Measurements from ENCODE around the gene CALR3. TPM values are rescaled to one million over a fixed set of nuclear protein-coding genes. Genes with fewer than 3 reads are reported as not detected.
"Not testable (repeated sequence)": the region's sequence is repeated elsewhere in the genome, so short reads cannot be mapped to it uniquely, and the experiment has no call there.

Gene CALR3, protein sequence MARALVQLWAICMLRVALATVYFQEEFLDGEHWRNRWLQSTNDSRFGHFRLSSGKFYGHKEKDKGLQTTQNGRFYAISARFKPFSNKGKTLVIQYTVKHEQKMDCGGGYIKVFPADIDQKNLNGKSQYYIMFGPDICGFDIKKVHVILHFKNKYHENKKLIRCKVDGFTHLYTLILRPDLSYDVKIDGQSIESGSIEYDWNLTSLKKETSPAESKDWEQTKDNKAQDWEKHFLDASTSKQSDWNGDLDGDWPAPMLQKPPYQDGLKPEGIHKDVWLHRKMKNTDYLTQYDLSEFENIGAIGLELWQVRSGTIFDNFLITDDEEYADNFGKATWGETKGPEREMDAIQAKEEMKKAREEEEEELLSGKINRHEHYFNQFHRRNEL
- total RNA-seq (2014; rRNA removed; shearing (Covaris generic); ENCODE audit: low replicate concordance): 0.71 TPM in 1 of 2 replicates, not detected in the other

DNA sequence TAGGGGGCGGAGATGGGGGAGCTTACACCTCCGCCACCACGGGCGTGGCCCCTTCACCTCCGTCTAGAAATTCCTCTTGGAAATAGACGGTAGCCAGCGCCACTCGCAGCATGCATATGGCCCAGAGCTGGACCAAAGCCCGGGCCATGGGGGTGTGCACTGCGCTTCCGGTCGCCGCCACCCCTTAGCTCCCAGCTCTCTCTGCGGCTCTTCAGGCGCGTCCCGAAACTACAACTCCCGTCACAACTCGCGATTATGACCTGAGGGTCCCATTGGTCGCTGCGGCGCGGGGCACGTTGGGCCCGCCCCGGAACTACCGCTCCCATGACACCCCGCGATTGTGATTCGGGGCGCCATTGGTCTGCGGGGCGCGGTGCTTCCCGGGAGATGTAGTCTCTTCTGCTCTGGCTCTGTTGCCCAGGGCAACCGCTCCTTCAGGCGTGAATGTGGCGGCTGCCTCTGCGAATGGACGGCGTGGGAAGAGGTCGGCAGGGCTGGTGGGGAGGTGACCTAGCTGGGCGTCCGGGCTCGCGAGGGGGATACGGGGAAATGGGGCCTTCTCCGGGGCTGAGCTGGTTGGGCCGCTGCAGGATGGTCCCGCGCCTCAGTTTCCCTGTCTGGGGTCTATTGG, at the start of gene CALR3, which contains the start of gene C19orf44:
Gene CALR3, minus strand, starts transcription at position 186 of the 631 bp plus-strand sequence. Its CDS starts 38 bp downstream, at position 148.
Gene C19orf44, plus strand, starts transcription at position 413 of the 631 bp plus-strand sequence. CDS start 4,399 bp downstream, outside the sequence.
- Histone ChIP-seq H3K9ac (ENCODE audit: low read length) (peak within 1 kb of the TSS; percentile 67), H3K27ac (ENCODE audit: low read length) (no peak within 1 kb of the TSS; the same call in 1 of the 2 replicates), H3K4me3 (ENCODE audit: low read length) (peak within 1 kb of the TSS; percentile 66), H3K9me2 (replicated peaks; ENCODE audit: insufficient read depth, low read length) (no peaks in the 10 kb centered on the region), H3K4me1 (ENCODE audit: low read length) (peaks cover 21% of the 10 kb centered on the region), H3K36me3 (ENCODE audit: insufficient read depth, low read length) (peaks cover 5% of the 10 kb centered on the region; the same call in 1 of the 2 replicates), H3K79me2 (ENCODE audit: low read length) (peaks cover 31% of the 10 kb centered on the region), H3K9me3 (ENCODE audit: low read length) (no peaks in the 10 kb centered on the region), H4K20me1 (ENCODE audit: insufficient read depth, low read depth, low read length) (no peaks in the 10 kb centered on the region), H3K27me3 (ENCODE audit: low read length) (no peaks in the 10 kb centered on the region), H2AFZ (ENCODE audit: low read length) (peak within 1 kb of the TSS; percentile 75), H3K4me2 (ENCODE audit: low read depth, low read length, poor library complexity, severe bottlenecking) (peak within 1 kb of the TSS; percentile 61)
- peak; percentile 99 for DNase-seq

DNA sequence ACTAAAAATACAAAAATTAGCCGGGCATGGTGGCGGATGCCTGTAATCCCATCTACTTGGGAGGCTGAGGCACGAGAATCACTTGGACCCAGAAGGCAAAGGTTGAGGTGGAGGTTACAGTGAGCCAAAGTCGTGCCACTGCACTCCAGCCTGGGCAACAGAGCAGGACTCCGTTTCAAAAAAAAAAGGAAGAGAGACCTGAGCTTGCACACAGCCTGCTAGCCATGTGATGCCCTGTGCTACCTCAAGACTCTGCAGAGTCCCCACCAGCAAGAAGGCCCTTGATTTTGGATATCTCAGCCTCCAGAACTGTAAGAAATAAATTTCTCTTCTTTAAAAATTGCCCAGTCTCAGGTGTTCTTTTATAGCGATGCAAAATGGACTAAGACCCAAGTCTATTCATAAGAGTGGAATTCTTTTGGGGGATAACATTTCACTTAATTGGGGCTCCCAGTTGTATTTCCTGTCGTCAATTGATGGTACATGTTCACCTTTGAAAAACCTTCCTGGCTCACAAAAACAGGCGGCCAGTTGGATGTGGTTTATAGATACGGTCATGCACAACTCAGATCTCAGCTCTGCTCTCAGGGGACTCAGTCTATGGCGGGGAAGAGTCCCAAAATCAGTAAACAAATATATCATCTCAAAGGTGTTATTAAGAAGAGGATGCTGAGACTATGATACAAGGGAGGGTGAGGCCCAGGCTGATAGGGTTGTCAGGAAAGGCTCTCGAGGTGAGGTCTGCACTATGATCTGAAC, 48.7 kb upstream of the CALR3 start:
- peak overlapping the region; percentile 87 for H3K27ac ChIP-seq (ENCODE audit: low read length)
- H2AFZ ChIP-seq (ENCODE audit: low read length): no peak overlapping the region
- H3K9ac ChIP-seq (ENCODE audit: low read length): peak overlapping the region; percentile 39
- H4K20me1 ChIP-seq (ENCODE audit: insufficient read depth, low read depth, low read length): peaks cover 19% of the 10 kb centered on the region
- H3K36me3 ChIP-seq (ENCODE audit: insufficient read depth, low read length): peaks cover 11% of the 10 kb centered on the region
- no peaks in the 10 kb centered on the region for H3K27me3 ChIP-seq (ENCODE audit: low read length)
- DNase-seq: peak; percentile 72
- no peaks in the 10 kb centered on the region for H3K9me3 ChIP-seq (ENCODE audit: low read length)
- H3K4me1 ChIP-seq (ENCODE audit: low read length): peaks cover 33% of the 10 kb centered on the region
- no peaks in the 10 kb centered on the region for H3K9me2 ChIP-seq (replicated peaks; ENCODE audit: insufficient read depth, low read length)
- 0 out of 2 replicates have a peak overlapping the region, but pooled peaks have one; percentile 2 for H3K4me3 ChIP-seq (ENCODE audit: low read length)
- H3K4me2 ChIP-seq (ENCODE audit: low read depth, low read length, poor library complexity, severe bottlenecking): peak overlapping the region; percentile 28
- peaks cover 42% of the 10 kb centered on the region for H3K79me2 ChIP-seq (ENCODE audit: low read length)

DNA sequence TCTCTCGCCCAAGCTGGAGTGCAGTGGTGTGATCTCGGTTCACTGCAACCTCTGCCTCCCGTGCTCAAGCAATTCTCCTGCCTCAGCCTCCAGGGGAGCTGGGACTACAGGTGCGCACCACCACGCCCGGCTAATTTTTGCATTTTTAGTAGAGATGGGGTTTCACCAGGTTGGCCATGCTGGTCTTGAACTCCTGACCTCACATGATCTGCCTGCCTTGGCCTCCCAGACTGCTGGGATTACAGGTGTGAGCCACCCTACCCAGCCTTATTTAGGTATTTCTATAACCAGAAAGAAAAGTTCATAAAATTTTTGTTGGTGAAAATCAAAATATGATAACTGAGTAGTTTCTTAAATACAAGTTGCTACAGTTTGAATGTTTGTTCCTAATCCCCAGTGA, 47.8 kb upstream of the CALR3 start:
- not testable (repeated sequence) for H3K9me3 ChIP-seq (ENCODE audit: low read length); H2AFZ ChIP-seq (ENCODE audit: low read length); H3K9me2 ChIP-seq (replicated peaks; ENCODE audit: insufficient read depth, low read length); H3K27me3 ChIP-seq (ENCODE audit: low read length); DNase-seq
- peak overlapping the region; percentile 87 for H3K27ac ChIP-seq (ENCODE audit: low read length)
- H4K20me1 ChIP-seq (ENCODE audit: insufficient read depth, low read depth, low read length): peaks cover 19% of the 10 kb centered on the region
- peak overlapping the region; percentile 84 for H3K9ac ChIP-seq (ENCODE audit: low read length)
- peak overlapping the region; percentile 97 for H3K4me2 ChIP-seq (ENCODE audit: low read depth, low read length, poor library complexity, severe bottlenecking)
- peaks cover 18% of the 10 kb centered on the region for H3K36me3 ChIP-seq (ENCODE audit: insufficient read depth, low read length)
- peaks cover 52% of the 10 kb centered on the region for H3K79me2 ChIP-seq (ENCODE audit: low read length)
- H3K4me3 ChIP-seq (ENCODE audit: low read length): peak overlapping the region; percentile 88
- H3K4me1 ChIP-seq (ENCODE audit: low read length): peaks cover 33% of the 10 kb centered on the region

DNA sequence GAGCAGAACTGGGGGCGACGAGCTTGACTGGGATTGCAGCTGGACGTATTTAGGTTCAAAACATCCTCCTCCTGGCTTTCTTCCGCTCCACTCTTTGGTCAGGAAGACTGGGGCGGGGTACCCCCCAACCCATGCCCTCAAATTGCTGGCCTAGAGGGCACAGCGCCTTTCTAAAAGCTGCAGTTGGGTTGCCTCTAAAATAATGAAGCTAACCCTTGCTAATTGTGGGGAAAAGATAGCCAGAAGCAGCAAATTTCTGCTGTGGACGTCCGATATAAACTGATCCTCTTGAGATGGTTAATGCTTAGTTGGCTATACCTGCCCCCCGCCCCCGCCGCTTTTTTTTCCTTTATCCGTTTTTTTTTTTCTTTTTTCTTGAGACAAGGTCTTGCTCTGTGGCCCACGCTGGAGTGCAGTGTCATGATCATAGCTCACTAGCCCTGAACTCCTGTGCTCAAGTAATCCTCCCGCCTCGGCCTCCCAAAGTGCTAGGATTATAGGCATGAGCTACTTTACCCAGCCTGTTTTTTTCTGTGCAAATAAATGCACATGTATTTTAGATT, 47.0 kb upstream of the CALR3 start:
- Histone ChIP-seq H3K36me3 (ENCODE audit: insufficient read depth, low read length) (peaks cover 21% of the 10 kb centered on the region), H3K79me2 (ENCODE audit: low read length) (peaks cover 58% of the 10 kb centered on the region), H2AFZ (ENCODE audit: low read length) (peak overlapping the region; percentile 41; the same call in 1 of the 2 replicates), H3K27ac (ENCODE audit: low read length) (peak overlapping the region; percentile 87), H3K27me3 (ENCODE audit: low read length) (no peaks in the 10 kb centered on the region), H3K4me1 (ENCODE audit: low read length) (peaks cover 33% of the 10 kb centered on the region), H3K9ac (ENCODE audit: low read length) (peak overlapping the region; percentile 84), H3K4me2 (ENCODE audit: low read depth, low read length, poor library complexity, severe bottlenecking) (peak overlapping the region; percentile 97), H3K9me2 (replicated peaks; ENCODE audit: insufficient read depth, low read length) (no peaks in the 10 kb centered on the region), H3K9me3 (ENCODE audit: low read length) (no peaks in the 10 kb centered on the region), H4K20me1 (ENCODE audit: insufficient read depth, low read depth, low read length) (peaks cover 19% of the 10 kb centered on the region), H3K4me3 (ENCODE audit: low read length) (peak overlapping the region; percentile 88)
- DNase-seq: peak; percentile 67

DNA sequence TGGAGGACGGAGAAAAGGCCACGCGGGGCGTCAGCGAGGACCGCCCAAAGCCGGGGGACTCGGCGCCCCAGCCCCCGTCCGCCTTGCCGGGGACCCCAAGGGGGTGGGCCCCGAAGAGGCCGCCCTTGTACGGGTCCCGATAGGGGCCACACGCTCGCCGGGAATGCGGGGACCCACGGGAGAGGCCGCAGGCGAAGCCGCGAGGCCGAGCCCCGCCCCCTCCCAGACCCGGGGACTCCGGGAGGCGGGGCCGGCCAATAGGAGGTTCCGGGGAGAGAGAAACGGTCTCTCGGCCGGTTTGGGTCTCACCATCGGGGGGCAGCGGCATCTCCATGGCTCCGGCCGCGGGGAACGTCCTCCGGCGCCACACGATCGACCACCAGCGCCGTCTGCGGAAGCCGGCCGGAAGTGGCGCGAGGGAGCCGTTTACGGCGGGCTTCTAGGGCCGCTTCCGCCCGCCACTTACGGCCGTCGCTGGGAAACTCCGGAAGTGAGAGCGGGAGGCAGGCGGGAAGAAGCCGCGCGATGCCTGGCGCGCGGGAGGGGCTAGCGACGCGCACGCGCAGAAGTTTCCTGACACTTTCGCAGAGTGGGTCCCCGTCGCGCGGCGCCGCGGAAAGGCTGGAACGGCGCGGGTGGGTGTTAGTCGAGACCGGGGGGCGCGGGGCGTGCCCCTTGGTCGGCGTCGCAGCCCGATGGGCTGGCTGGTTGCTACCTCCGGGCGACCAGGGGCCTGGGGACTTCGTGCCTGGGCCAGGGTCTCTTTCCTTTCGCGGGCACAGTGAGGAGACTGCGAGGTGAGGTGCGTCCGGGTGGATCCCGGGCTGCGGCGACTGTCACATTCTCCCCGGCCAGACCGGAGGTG, 46.3 kb upstream of the CALR3 start, which contains the start of gene CHERP:
Gene CHERP, minus strand, starts transcription at position 393 of the 865 bp plus-strand sequence. Its CDS starts 59 bp downstream, at position 334.
- peak within 1 kb of the TSS; percentile 84 for H3K9ac ChIP-seq (ENCODE audit: low read length)
- no peaks in the 10 kb centered on the region for H3K27me3 ChIP-seq (ENCODE audit: low read length)
- peak within 1 kb of the TSS; percentile 97 for H3K4me2 ChIP-seq (ENCODE audit: low read depth, low read length, poor library complexity, severe bottlenecking)
- peak within 1 kb of the TSS; percentile 41; the same call in 1 of the 2 replicates for H2AFZ ChIP-seq (ENCODE audit: low read length)
- peaks cover 66% of the 10 kb centered on the region for H3K79me2 ChIP-seq (ENCODE audit: low read length)
- H3K9me2 ChIP-seq (replicated peaks; ENCODE audit: insufficient read depth, low read length): no peaks in the 10 kb centered on the region
- H3K27ac ChIP-seq (ENCODE audit: low read length): peak within 1 kb of the TSS; percentile 87
- H3K4me1 ChIP-seq (ENCODE audit: low read length): peaks cover 33% of the 10 kb centered on the region
- H4K20me1 ChIP-seq (ENCODE audit: insufficient read depth, low read depth, low read length): peaks cover 21% of the 10 kb centered on the region
- peak; percentile 98 for DNase-seq
- peak within 1 kb of the TSS; percentile 88 for H3K4me3 ChIP-seq (ENCODE audit: low read length)
- H3K9me3 ChIP-seq (ENCODE audit: low read length): no peaks in the 10 kb centered on the region
- peaks cover 25% of the 10 kb centered on the region for H3K36me3 ChIP-seq (ENCODE audit: insufficient read depth, low read length)

DNA sequence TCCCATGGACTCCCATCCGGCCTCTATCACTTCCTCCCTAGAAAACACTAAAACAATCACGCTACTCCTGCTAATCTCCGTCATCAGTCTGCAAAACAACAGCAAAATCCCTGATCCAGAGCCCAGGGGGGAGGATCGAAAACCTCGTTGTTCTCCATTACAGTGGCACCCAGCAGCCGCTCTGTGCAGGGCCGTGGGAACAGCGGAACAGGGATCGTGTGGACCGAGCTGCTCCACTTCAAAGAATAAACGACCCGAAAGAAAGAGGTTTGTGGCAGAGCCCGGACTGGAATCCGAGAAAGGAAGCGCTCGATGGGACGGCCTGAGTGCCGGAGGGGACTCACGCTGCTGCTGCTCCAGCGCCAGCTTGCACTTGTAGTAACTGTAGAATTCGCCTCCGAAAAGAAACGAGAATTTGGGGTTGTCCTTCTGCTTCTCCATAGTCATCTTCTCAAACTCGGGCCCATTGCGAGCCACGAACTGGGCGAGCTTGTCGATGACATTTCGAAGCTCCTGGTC, 45.6 kb upstream of the CALR3 start:
- Histone ChIP-seq H2AFZ (ENCODE audit: low read length) (no peak overlapping the region), H3K36me3 (ENCODE audit: insufficient read depth, low read length) (peaks cover 25% of the 10 kb centered on the region), H3K79me2 (ENCODE audit: low read length) (peaks cover 71% of the 10 kb centered on the region), H3K4me1 (ENCODE audit: low read length) (peaks cover 33% of the 10 kb centered on the region), H3K9ac (ENCODE audit: low read length) (peak overlapping the region; percentile 84), H3K9me2 (replicated peaks; ENCODE audit: insufficient read depth, low read length) (no peaks in the 10 kb centered on the region), H3K4me2 (ENCODE audit: low read depth, low read length, poor library complexity, severe bottlenecking) (peak overlapping the region; percentile 97), H4K20me1 (ENCODE audit: insufficient read depth, low read depth, low read length) (peaks cover 28% of the 10 kb centered on the region), H3K9me3 (ENCODE audit: low read length) (no peaks in the 10 kb centered on the region), H3K4me3 (ENCODE audit: low read length) (peak overlapping the region; percentile 88), H3K27me3 (ENCODE audit: low read length) (no peaks in the 10 kb centered on the region), H3K27ac (ENCODE audit: low read length) (peak overlapping the region; percentile 65)
- no peak for DNase-seq

DNA sequence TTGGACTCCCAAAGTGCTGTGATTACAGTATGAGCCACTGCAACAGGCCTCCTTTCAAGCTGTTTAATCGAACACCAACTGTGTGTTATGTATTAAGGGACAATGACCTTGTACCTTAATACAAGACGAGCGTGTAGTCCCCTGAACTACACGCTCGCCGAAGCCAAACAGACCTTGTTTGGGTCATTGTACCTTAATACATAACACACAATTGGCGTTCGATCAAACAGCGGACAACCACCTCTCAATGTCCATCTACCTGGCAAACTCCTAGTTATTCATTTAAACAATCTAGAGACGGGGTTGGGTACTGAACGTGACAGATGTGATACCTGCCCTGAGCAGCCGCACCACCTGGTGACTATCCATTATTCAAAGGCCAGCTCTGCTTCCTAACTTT, 45.0 kb upstream of the CALR3 start:
- H3K27me3 ChIP-seq (ENCODE audit: low read length): no peaks in the 10 kb centered on the region
- H3K9me3 ChIP-seq (ENCODE audit: low read length): no peaks in the 10 kb centered on the region
- no peak for DNase-seq
- peak overlapping the region; percentile 84 for H3K9ac ChIP-seq (ENCODE audit: low read length)
- H3K27ac ChIP-seq (ENCODE audit: low read length): peak overlapping the region; percentile 65; the same call in 1 of the 2 replicates
- H4K20me1 ChIP-seq (ENCODE audit: insufficient read depth, low read depth, low read length): peaks cover 34% of the 10 kb centered on the region
- H3K9me2 ChIP-seq (replicated peaks; ENCODE audit: insufficient read depth, low read length): no peaks in the 10 kb centered on the region
- peaks cover 33% of the 10 kb centered on the region for H3K4me1 ChIP-seq (ENCODE audit: low read length)
- peak overlapping the region; percentile 88 for H3K4me3 ChIP-seq (ENCODE audit: low read length)
- H2AFZ ChIP-seq (ENCODE audit: low read length): no peak overlapping the region
- peaks cover 25% of the 10 kb centered on the region for H3K36me3 ChIP-seq (ENCODE audit: insufficient read depth, low read length)
- peaks cover 78% of the 10 kb centered on the region for H3K79me2 ChIP-seq (ENCODE audit: low read length)
- peak overlapping the region; percentile 97 for H3K4me2 ChIP-seq (ENCODE audit: low read depth, low read length, poor library complexity, severe bottlenecking)
